ENCODE results near the gene ST6GALNAC2. TPM values are rescaled to one million over a fixed set of nuclear protein-coding genes. Genes with fewer than 3 reads are reported as not detected.
"Not testable (repeated sequence)": the region's sequence is repeated elsewhere in the genome, so short reads cannot be mapped to it uniquely, and the experiment has no call there.

ST6GALNAC2 gene
- total RNA-seq, 1 experiment from 2014 or later: 23.0 TPM

DNA sequence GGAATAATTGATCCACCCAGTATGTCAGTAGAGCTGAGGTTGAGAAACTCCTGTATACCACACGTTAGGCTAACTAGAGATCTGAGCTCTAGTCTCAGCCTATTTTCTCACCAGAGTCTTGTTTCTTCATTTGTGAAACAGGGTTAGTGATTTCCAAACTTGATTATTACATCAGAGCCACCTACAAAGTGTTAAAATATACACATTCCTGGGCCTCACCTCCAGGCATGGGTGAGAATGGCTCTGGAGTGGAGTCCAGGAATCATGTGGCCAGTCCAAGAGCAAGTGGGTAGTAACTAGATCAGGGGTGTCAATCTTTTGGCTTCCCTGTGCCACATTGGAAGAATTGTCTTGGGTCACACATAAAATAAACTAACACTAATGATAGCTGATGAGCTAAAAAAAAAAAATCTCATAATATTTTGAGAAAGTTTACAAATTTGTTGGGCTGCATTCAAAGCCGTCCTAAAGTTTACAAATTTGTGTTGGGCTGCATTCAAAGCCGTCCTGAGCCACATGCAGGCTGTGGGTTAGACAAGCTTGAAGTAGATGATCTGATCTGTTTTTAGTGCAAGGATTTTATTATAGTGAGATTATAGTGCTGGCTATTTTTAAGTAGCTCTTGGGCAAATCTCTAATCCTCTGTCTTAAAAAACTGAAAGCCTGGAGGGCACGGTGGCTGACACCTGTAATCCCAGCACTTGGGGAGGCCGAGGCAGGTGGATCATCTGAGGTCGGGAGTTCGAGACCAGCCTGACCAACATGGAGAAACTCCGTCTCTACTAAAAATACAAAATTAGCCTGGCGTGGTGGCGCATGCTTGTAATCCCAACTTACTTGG lies 25.4 kb downstream of the ST6GALNAC2 start:
- ATAC-seq (no peak), DNase-seq (ENCODE audit: low read depth, low spot score) (no peak)
- H3K36me3 ChIP-seq (ENCODE audit: control insufficient read depth, insufficient read depth, low read length): peaks cover 16% of the 10 kb centered on the region
- H3K27me3 ChIP-seq (ENCODE audit: control insufficient read depth, insufficient read depth, low read length): no peaks in the 10 kb centered on the region
- intact Hi-C loops (cut with micrococcal nuclease; ENCODE audit: unreplicated experiment): loop anchor here (10.0 kb wide), 1 partner anchor 65 kb away; no protein-coding TSS in a partner anchor
- POLR2A ChIA-PET: interaction anchor here (0.6 to 0.7 kb wide), 4 partner anchors 15 to 1864 kb away, joined by 3 to 5 read pairs (median 4); no protein-coding TSS in a partner anchor
- peak overlapping the region; percentile 83 to 93 for H3K4me3 ChIP-seq (ENCODE audit: low read depth in 2 of 2, low read length in 2 of 2)
- CTCF ChIA-PET: interaction anchor here (1.0 kb wide), 1 partner anchor 64 kb away, joined by 3 read pairs; no protein-coding TSS in a partner anchor
- no peaks in the 10 kb centered on the region for H3K9me3 ChIP-seq (ENCODE audit: control insufficient read depth, insufficient read depth, low read depth, low read length)
- BruUV-seq (replicated peaks): TSS peak; percentile 4
- H3K4me1 ChIP-seq (ENCODE audit: control insufficient read depth, insufficient read depth, low read length): peaks cover 54% of the 10 kb centered on the region
- peak overlapping the region; percentile 99 for H3K27ac ChIP-seq (ENCODE audit: low read length)
- TF ChIP-seq POLR2AphosphoS5 (IDR thresholded peaks at IDR 0.05; ENCODE audit: low read depth, low read length): no peak
- TF ChIP-seq REST (IDR thresholded peaks at IDR 0.05; ENCODE audit: insufficient read depth in 1 of 2, low read depth in 2 of 2, low read length in 1 of 2): no peak
- TF ChIP-seq SIN3A (IDR thresholded peaks at IDR 0.05; ENCODE audit: borderline replicate concordance, insufficient read depth, low read depth, low read length): no peak
- no peak for TF ChIP-seq TCF7L2 (IDR thresholded peaks at IDR 0.05; ENCODE audit: low read depth, low read length)
- TF ChIP-seq, protein P1, sequence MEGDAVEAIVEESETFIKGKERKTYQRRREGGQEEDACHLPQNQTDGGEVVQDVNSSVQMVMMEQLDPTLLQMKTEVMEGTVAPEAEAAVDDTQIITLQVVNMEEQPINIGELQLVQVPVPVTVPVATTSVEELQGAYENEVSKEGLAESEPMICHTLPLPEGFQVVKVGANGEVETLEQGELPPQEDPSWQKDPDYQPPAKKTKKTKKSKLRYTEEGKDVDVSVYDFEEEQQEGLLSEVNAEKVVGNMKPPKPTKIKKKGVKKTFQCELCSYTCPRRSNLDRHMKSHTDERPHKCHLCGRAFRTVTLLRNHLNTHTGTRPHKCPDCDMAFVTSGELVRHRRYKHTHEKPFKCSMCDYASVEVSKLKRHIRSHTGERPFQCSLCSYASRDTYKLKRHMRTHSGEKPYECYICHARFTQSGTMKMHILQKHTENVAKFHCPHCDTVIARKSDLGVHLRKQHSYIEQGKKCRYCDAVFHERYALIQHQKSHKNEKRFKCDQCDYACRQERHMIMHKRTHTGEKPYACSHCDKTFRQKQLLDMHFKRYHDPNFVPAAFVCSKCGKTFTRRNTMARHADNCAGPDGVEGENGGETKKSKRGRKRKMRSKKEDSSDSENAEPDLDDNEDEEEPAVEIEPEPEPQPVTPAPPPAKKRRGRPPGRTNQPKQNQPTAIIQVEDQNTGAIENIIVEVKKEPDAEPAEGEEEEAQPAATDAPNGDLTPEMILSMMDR (IDR thresholded peaks at IDR 0.05): no peak
- in situ Hi-C loops (cut with HindIII; ENCODE audit: low pct_unique_long_range_greater_than_20kb, low sequenced_read_pairs): no loop called here

DNA sequence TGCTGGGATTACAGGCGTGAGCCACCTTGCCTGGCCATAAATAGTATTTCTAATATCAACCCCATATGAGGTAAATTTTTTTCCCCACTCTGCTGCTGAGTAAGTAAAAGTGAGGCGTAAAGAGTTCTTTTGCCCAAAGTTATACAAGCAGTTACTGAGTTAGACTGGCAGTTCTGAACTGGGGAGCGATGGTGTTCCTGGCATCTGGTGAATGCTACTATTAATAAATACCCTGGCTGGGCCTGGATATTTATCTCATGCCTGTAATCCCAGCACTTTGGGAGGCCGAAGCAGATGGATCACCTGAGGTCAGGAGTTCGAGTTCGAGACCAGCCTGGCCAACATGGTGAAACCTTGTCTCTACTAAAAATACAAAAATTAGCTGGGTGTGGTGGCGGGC lies 26.2 kb downstream of the ST6GALNAC2 start:
- intact Hi-C loops (cut with micrococcal nuclease; ENCODE audit: unreplicated experiment); BruUV-seq (replicated peaks); H3K27me3 ChIP-seq (ENCODE audit: control insufficient read depth, insufficient read depth, low read length); ATAC-seq; DNase-seq (ENCODE audit: low read depth, low spot score); in situ Hi-C loops (cut with HindIII; ENCODE audit: low pct_unique_long_range_greater_than_20kb, low sequenced_read_pairs); H3K9me3 ChIP-seq (ENCODE audit: control insufficient read depth, insufficient read depth, low read depth, low read length); POLR2A ChIA-PET: not testable (repeated sequence)
- H3K27ac ChIP-seq (ENCODE audit: low read length): peak overlapping the region; percentile 99
- CTCF ChIA-PET: interaction anchor here (1.0 kb wide), 1 partner anchor 64 kb away, joined by 3 read pairs; no protein-coding TSS in a partner anchor
- peak overlapping the region; percentile 83 to 93 for H3K4me3 ChIP-seq (ENCODE audit: low read depth in 2 of 2, low read length in 2 of 2)
- peaks cover 48% of the 10 kb centered on the region for H3K4me1 ChIP-seq (ENCODE audit: control insufficient read depth, insufficient read depth, low read length)
- H3K36me3 ChIP-seq (ENCODE audit: control insufficient read depth, insufficient read depth, low read length): peaks cover 16% of the 10 kb centered on the region

All from Panc1 (cell line).